ENCODE results near the gene CLEC2B.

DNA sequence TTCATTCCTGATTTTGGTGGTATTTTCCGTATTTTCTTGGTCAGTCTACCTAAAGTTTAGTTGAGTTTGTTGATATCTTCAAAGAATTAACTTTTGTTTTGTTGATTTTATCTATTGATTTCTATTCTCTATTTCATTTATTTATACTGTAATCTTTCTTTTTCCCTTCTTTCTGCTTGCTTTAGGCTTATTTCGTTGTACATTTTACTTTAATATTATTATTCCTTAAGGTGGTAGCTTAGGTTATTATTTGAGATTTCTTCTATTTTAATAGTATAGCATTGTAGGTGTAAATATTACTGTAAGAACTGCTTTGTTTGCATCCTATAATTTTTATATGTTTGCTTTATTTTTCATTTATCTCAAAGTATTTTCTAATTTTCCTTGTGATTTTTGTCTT is 63.3 kb downstream of the CLEC2B start:
- TF ChIP-seq, protein P1, sequence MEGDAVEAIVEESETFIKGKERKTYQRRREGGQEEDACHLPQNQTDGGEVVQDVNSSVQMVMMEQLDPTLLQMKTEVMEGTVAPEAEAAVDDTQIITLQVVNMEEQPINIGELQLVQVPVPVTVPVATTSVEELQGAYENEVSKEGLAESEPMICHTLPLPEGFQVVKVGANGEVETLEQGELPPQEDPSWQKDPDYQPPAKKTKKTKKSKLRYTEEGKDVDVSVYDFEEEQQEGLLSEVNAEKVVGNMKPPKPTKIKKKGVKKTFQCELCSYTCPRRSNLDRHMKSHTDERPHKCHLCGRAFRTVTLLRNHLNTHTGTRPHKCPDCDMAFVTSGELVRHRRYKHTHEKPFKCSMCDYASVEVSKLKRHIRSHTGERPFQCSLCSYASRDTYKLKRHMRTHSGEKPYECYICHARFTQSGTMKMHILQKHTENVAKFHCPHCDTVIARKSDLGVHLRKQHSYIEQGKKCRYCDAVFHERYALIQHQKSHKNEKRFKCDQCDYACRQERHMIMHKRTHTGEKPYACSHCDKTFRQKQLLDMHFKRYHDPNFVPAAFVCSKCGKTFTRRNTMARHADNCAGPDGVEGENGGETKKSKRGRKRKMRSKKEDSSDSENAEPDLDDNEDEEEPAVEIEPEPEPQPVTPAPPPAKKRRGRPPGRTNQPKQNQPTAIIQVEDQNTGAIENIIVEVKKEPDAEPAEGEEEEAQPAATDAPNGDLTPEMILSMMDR (conservative IDR thresholded peaks at IDR 0.05; ENCODE audit: low read depth, low read length), result no peak
- TF ChIP-seq EZH2 (IDR thresholded peaks at IDR 0.05; ENCODE audit: low read length, unreplicated experiment), result no peak
